ENCODE measurements around the gene TENT4A.

DNA sequence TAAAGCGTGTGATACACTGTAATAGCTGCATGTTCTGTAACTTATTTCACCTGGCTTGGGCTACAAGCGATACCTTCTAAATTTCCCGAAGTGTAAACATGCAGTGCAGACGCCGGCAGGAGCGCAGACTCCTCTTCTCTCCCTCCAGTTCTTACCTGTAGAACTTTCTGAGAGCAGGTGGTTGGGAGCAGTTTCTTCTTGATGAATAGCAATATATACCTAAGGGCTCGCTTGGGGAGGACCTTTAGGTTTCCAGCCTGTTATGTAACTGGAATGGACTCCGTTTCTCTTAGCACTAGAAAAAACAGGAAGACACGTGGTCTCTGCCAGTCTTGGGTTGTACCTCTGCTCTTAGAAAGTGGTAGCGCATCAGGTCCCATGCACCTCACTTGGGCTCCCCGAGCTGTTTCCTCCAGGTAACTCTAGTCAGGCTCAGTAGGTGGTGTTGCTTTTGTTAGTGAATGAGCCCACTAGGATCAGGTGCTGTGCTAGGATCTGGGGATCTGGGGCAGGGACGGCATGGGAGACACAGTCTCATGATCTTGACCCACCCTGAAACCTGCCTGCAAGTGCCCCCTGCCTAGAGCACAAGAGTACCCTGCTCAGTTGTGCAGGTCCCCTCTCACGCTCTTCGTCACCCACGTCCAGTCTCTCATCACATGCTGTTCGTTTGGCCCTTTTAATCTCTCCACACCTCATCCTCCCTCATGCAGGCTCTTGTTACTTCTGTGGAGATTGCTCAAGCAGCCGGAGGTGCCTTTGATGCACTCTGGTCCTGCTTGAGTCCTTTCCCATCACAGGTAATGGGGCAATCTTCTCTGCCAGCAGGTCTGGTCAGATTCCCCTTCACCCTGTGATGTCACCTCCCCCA, 2.8 kb downstream of the TENT4A start:
- TF ChIP-seq, protein P1, sequence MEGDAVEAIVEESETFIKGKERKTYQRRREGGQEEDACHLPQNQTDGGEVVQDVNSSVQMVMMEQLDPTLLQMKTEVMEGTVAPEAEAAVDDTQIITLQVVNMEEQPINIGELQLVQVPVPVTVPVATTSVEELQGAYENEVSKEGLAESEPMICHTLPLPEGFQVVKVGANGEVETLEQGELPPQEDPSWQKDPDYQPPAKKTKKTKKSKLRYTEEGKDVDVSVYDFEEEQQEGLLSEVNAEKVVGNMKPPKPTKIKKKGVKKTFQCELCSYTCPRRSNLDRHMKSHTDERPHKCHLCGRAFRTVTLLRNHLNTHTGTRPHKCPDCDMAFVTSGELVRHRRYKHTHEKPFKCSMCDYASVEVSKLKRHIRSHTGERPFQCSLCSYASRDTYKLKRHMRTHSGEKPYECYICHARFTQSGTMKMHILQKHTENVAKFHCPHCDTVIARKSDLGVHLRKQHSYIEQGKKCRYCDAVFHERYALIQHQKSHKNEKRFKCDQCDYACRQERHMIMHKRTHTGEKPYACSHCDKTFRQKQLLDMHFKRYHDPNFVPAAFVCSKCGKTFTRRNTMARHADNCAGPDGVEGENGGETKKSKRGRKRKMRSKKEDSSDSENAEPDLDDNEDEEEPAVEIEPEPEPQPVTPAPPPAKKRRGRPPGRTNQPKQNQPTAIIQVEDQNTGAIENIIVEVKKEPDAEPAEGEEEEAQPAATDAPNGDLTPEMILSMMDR (IDR thresholded peaks at IDR 0.05; ENCODE audit: low read depth, low read length), result no peak
- TF ChIP-seq EZH2phosphoT487 (IDR thresholded peaks at IDR 0.05; ENCODE audit: low read depth), result no peak
